Measurements from ENCODE around the gene BCLAF1.

GRCh38 chr6:136250686-136251008 lies 39.0 kb downstream of the BCLAF1 start:
- TF ChIP-seq EZH2 (IDR thresholded peaks at IDR 0.05) (no peak), POLR2AphosphoS5 (IDR thresholded peaks at IDR 0.05; ENCODE audit: borderline replicate concordance, low read depth, low read length) (no peak)
